K562 treated with DMSO at 1 percent for 12 hours (cell line): Measurements from ENCODE around the gene LRRC74B. TPM values are rescaled to one million over a fixed set of nuclear protein-coding genes. Genes with fewer than 3 reads are reported as not detected.

Experiments
- total RNA-seq: library from RNA; unstranded; fragments of 300-600 nt; gene quantifications from 2 replicates; pipeline ENCODE4 v1.2.3, GENCODE V29; 2022; ENCODE audit not compliant: insufficient read depth

The LRRC74B gene, protein sequence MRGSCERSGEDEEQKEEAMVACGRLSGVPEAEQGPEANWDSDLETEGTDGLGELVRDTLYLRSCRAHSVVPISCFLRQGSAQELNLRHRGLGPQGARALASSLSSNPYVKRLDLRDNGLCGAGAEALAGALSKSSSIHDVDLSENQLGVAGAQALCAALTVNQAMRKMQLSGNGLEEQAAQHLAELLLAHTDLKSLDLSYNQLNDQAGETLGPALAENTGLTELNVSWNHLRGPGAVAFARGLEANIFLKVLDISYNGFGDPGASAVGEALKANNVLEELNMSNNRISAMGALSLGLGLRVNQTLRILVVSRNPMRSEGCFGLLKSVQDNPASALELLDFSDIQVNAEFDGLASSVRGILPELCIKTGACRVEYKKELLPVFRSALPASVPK
- total RNA-seq, result not detected in 2 replicates

DNA sequence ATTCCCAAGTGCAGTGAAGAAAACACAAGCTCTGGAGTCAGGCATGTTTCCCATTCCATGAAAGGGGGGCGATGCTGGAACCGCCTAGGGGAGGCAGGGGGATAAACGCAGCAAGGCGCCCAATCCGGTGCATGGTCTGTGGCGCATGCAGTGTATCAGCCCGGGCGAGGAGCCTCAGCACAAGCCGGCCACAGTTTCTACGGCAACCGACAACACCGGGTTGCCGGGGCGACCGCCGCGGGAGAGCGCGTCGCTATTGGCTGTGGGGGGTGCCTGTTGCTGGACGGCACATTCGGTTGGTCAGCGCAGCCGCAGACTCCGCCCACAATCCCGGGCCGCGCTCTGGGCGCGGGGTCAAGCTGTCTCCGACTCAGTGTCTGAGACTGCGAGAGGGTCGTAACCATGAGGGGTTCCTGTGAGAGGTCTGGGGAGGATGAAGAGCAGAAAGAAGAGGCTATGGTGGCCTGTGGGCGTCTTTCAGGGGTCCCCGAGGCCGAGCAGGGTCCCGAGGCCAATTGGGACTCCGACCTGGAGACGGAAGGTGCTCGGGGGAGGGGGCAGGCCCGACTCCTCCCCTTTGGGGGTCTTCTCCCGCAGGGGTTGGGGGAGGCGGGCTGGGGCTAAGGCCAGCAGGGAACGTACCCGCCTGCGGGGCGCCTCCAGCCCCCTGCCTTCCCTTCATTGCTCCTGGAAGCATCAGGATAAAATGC is at the start of gene LRRC74B:
Gene LRRC74B, plus strand, starts transcription at position 362 of the 710 bp plus-strand sequence. Its CDS starts 41 bp downstream, at position 403.

DNA sequence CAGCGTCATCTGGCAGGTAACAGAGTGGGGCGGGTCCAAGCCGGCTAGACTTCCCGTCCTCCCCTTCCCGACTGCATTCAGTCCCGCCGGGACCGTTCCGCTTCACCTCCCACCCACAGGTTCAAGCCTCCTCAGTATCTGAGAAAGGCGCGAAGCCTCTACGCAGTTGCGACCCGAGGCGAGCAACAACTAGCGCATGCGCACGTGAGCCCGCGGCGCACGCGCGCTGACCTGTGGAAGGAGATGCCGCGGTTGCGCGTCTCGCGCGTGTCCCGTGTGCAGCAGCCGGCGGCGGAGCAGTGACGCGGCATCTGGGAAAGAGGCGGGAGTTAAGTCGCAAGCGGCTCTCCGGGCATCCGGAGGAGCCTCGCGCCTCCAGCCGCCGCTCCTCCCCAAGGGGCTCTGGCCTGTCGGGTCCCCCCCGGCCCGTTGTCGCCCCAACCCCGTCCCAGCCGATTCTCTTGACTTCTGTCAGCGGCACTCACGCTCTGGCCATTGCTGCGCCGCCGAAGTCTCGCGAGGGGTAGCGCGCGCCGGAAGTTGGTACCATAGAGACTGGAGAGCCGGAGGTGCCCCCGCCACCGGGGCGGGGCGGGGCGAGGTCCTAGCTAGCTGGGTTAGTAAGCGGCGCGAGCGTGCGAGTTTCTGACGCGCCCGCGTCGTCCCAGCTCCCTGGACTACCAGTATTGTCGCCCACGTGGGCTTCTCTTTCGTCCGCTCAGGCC is 44.0 kb upstream of the LRRC74B start, which contains the start of gene THAP7:
Gene THAP7, minus strand, starts transcription at position 518 of the 725 bp plus-strand sequence. Its CDS starts 207 bp downstream, at position 311.

DNA sequence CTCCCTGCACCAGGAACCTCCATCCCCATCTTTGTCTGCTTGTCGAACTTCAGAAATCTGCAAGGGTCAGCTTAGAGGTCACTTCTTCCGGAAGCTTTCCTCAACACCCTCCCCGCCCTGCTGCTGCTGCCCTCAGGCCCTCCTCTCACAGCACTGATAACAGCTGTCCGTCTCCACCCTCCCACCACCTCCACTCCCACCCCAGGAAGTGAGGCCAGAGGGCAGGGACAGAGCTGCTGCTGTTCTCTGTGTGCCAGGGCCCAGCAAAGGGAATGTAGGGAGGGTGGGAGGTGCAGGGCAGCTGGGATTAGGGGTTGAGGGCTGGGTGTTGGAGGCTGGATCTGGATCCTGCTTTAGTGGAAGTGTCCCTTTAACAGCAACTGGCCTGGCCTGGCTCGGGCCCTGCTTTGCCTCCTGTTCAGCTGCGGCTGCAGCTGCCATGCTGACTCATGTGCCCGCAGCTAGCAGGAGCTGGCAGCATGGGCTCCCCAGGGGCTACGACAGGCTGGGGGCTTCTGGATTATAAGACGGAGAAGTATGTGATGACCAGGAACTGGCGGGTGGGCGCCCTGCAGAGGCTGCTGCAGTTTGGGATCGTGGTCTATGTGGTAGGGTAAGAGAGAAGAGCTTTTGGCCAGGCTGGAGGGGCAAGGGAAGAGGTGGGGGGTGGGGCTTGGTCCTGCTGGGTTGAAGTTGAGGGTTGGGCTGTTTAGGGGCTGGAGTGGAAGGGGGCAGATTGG is 30.9 kb upstream of the LRRC74B start, which contains the start of gene P2RX6:
Gene P2RX6, plus strand, starts transcription at position 440 of the 740 bp plus-strand sequence. Its CDS starts 10 bp downstream, at position 450.

DNA sequence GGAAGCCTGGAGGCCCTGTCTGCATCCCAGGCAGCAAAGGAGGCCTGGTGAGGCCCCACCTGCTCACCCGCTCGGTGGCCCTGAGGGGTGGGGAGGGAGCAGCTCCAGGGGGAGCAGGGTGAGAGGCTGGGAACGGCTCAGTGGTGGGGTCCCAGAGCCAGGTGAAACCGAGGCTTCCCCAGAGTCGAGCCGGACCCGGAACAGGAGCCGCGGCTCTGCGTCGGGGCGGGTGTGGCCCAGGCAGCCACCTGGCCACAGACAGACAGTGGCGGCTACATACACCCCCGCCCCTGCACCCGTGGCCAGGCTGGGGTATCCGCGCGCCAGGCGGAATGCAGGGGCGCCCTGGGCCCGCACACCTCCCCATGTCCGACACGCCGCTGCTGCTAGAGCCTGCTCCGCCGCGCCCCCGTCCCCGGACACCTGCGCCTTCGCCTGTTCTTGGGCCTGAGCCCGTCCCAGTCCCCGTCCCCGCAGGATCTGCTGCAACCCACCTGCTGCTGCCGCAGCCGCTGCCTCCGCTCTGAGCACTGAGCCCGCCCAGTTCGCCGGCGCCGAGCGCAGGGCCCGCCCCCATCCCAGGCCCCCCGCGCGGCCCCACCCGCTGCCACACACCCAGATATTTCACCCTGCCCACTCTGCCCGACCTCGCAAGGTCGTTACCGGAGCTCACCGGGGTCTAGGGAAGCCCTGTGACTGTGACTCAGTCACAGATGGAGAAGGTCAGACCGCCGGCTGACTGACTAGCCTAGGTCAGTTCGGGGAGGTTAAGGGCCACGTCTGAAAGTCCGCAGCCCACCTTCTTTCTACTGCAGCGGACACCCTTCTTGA is 13.5 kb upstream of the LRRC74B start, which contains the start of gene SLC7A4:
Gene SLC7A4, minus strand, starts transcription at position 525 of the 831 bp plus-strand sequence. CDS start 749 bp downstream, outside the sequence.

Other genes with a start within 250 kb of the LRRC74B start
- gene PI4KA, start 187.1 kb upstream of the LRRC74B start, total RNA-seq, result 121 and 259 TPM in 2 replicates
- gene SNAP29, start 186.9 kb upstream of the LRRC74B start, total RNA-seq, result 63.8 and 99.1 TPM in 2 replicates
- gene CRKL, start 128.5 kb upstream of the LRRC74B start, total RNA-seq, result 68.0 and 179 TPM in 2 replicates
- gene AIFM3, start 78.7 kb upstream of the LRRC74B start, total RNA-seq, result not detected in 2 replicates
- gene LZTR1, start 63.6 kb upstream of the LRRC74B start, total RNA-seq, result 35.9 and 64.3 TPM in 2 replicates
- gene THAP7, start 43.8 kb upstream of the LRRC74B start, total RNA-seq, result 171 and 193 TPM in 2 replicates
- gene P2RX6, start 30.8 kb upstream of the LRRC74B start, total RNA-seq, result 2.0 and 3.0 TPM in 2 replicates
- gene SLC7A4, start 13.4 kb upstream of the LRRC74B start, total RNA-seq, result not detected in 2 replicates